GM18520 (cell line): Measurements from ENCODE around the gene TFAP2B.

Source experiments
- ATAC-seq: cut with Tn5 transposase; IDR thresholded peaks from one replicate; pipeline ENCODE4 v1.9.1; 2021; ENCODE audit not compliant: unreplicated experiment

TFAP2B gene

DNA sequence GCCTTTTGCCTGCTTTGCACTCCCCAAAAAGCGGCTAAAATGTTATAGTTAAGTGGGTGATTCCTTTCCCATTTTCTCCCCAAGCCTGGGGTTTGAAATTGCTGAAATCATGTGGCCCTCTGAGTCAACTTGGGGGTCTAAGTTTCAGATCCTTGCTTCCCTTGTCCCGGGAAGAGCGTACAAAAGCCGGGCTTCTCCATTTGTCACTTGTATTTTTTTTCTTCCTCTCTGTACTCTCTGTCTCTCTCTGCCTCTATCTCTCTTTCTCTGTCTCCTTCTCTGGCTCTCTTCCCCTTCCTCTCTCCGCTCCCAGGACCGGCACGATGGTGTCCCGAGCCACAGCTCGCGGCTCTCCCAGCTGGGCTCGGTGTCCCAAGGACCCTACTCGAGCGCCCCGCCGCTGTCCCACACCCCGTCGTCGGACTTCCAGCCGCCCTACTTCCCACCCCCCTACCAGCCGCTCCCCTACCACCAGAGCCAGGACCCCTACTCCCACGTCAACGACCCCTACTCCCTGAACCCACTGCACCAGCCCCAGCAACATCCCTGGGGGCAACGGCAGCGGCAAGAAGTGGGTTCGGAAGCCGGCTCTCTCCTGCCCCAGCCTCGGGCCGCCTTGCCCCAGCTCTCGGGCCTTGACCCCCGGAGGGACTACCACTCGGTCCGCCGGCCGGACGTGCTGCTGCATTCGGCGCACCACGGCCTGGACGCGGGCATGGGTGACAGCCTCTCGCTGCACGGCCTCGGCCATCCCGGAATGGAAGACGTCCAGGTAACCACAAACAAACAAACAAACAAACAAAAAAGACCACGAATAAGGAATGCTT, 4.6 kb downstream of the TFAP2B start:
- no peak for ATAC-seq

DNA sequence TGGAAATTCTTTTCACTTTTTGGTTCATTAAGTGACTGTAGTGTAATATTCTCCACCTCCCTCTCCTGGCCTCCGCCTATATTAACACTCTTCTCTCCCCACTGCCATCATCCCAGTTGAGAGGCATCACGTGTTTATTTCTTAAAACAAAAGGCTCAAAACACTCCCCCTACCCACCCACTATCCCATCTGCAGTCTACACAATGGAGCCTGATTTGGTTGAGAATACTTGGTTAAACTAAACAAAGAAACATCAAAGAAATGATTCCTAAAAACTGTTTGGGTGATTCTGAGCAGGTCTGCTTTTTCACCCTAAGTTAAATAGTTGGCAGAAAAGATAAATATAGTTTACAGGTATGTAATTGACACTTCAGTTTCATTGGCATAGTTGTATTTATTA, 5.9 kb downstream of the TFAP2B start:
- no peak for ATAC-seq

DNA sequence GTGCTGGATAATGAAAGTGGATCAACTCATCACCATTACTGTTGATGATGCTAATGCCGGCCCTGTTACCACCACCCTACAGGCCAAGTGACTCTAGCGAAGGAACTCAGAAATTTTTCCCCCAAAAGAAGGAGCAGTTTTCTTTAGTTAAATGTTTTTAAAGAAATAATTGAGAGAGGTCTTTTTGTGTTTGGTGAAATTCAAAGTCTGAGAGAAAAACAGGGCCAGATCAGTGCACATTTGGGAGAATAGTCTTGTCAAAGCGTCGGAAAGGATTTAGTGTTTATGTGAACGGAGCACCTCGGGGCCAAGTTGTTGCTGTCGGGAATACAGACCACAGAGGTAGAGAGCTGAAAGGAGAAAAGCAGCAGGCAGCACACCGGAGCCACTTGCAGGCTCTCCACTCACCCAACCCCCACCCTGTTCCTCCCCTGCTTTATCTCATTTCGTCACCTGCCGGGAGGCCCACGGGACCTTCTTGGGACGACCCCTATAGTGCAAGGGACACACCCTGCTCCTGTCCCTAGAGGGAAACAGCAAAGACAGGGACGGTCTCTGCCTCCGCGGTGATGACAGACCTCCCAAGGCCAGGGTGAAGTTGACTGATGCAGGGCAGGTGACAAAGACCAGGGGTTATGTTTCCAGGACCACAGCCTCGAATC, 6.8 kb downstream of the TFAP2B start:
- ATAC-seq = no peak

DNA sequence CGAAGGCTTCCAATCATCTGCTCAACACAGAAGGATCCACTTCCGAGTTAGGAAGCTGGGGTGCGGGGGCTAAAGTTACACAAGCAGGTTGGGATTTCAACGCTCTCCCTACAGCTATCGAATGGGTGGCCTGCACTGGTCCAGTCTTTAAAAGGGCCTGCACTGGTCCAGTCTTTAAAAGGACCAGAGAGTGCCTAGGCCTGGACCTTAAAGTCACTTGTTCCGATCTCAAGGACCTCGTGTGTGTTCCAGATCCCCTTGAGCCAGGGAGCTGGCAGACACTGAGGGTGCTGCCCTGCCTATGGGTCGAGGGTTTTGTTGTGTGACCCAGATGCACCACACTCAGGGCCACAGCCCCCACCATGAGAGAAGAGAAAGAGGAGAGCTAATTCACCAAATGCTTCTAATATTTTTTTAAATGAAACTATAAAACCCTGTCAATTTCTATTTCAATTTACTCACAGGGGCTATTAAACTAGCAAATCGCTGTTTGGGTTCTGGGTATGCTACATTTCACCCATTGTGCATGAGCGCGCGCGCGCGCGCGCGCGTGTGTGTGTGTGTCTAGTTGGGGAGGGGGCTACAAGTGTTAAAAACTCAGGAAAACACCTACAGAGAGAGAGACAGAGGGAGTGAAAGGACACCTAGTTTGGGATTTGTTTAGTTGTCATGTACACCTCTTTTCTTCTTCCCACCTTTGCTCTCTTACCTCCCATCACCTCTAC, 7.5 kb downstream of the TFAP2B start:
- ATAC-seq = no peak

DNA sequence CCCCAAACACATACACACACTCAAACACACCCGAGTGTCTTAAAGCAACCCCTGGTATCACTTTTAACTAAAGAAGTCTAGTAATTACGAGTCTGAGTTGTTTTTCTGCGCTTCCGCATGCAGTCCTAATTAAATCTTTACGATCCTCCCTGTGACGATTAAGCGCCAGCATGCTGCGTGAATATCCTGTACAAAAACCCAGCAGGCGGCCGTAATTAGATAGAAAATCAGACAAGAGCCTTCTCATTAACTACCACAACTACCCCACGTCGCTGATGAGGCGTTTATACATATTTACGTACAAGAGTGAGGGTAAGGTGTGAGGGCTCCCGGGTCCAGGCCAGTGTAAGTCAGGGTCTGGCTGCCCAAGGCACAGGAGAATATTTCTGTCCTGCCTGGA, 8.1 kb downstream of the TFAP2B start:
- ATAC-seq = no peak

DNA sequence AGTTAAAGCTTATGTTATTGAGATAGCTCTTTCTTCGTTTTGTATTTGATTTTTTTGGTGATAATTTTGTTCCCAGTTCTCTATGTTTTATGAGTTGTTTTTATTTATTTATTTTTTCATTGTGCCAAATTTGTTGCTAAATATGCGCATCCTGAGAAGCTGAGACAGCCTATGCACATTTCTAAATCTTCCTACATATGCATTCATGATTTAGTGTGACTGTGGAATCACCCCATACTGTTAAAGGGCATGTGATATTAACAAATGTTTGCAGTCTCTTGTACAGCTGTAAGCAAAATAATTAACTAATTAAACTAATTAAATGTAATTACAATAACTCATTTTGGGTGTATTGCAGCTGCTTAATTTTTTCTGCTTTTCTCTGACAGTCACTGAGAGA, 10.4 kb downstream of the TFAP2B start:
- no peak for ATAC-seq

DNA sequence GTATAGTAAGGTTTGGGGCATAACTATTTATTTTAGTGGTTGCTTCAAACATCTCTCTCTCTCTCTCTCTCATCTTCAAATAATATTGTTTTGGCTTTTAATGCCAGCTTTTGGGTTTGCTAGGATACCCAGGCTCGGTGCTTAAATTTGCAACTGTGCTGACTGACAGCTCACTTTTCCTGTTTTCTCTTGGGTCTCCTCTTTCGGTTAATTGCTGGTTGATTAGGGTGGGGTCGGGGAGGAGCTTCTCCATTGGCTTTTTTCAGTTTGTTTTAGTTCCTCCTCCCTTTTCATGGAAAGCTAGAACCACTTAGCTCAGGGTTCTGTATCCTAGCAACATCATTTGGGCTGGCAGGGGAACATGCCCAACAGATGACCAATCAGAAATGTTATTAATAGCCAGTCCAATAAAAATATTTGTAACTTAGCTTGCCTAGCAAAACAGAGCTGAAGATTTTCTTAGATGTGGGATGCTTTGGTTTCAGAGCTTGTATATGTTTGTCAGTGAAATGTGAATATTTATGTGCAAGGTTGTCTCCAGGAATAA, 11.3 kb downstream of the TFAP2B start:
- no peak for ATAC-seq

DNA sequence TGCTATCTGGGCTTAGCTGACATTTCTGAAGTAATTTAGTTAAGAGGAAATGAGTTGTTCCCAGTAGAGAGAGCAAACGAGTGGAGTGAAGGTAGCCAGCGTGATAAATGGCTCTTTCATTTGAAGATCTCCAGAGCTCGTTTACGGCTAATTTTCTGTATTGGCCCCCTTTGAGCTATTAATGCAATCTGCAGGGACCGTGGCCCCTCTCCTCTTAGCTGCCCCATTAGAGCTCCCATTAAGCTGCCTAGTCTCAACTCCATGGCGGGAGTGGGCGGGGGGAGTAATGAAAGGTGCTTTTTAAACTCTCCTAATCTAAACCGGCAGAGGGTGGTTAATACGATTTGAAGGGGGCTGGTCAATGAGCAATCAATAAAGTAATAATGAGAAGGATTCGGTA, 12.5 kb downstream of the TFAP2B start:
- no peak for ATAC-seq

DNA sequence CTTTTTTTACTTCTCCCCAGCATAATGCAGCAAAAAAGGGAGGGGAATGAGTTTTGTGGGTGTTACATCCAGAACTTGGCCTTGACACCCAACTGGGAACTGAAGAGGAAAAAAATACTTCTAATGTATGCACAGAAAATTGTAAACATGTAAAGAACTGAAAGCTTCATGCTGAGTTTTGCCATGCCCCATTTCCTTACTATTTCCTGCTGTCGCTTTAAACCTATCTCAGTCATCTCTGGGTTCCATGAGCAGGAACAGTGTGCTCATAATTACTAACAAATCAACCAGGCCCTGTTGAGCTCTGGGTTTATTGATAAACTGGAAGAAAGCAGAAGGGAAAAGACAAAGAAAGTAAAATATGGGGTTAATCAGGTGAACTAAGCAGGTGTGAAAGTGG, 14.2 kb downstream of the TFAP2B start:
- no peak for ATAC-seq

DNA sequence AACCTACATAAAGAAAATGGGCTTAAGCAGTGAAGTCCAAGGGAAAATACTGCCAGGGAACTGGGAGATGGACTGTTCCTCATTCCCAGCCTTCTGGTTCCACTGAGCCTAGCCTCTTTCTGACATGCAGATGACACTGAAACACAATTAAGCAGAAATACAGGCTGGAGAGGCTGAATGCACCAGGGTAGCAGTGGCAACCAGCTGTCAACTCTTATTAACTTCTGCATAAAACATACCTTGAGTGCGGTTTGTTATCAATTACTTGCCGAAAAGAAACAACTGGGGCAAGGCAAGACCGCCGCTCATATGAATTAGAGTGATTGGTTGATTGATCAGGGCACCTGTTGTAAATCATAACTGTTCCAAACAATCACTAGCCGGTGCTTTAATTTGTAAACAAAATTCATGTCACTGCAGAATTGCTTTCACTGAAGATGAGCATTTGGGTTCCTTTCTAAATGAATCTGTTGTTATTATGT, 16.3 kb downstream of the TFAP2B start:
- no peak for ATAC-seq

DNA sequence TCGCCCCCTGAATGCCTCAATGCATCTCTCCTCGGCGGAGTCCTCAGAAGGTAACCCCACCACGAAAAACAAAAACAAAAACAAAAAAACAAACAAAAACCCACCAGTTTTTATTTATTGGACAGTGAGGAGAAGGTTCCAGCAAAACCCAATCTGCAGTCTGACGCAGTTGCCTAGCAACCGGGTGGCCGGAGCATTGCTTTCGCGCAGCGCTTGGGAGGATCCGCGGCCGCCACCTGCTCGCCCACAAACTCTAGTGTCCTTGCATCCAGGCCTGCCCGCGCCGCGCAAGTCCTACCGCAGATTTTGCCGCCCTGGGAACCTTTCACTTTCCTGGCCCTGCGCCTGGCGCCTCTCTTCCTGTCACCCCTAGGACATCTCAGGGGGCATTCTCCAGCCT, 17.6 kb downstream of the TFAP2B start:
- ATAC-seq = no peak

DNA sequence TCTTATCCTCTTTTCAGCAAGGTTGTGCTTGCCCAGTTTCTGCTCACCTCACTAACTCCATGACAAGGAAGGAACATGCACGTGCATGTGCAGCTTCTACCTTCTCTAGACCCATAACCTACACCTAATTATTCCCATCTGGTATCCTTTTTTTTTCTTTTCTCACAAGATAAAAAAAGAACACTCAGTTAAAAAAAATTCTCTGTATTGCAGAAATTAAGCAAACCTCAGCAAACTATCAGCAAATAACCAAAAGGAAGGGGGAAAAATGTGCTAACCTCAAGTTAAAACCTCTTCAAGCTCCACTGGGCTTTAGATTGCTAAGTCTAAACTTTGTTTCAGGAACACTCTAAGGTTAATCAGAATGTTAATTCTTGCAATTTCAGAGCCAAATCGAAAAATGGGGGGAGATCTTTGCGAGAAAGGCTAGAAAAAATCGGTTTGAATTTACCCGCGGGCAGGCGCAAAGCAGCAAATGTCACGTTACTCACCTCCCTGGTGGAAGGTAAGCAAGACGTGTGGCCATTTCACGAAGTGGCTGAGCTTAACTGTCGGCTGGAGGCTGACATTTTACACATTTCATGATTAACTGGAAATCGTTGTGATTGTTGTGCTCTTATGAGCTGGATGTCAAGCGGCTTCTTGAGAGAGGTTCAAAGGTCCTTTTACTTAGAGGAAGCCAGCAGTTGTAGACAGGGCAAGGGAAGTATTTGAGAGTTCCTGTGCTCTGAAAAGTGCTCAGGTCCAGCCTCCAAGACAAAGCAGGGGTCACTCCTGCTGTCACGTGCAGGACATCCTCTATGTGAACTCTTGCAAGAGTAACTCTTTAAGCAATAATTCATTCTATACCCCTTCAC, 19.1 kb downstream of the TFAP2B start:
- no peak for ATAC-seq

DNA sequence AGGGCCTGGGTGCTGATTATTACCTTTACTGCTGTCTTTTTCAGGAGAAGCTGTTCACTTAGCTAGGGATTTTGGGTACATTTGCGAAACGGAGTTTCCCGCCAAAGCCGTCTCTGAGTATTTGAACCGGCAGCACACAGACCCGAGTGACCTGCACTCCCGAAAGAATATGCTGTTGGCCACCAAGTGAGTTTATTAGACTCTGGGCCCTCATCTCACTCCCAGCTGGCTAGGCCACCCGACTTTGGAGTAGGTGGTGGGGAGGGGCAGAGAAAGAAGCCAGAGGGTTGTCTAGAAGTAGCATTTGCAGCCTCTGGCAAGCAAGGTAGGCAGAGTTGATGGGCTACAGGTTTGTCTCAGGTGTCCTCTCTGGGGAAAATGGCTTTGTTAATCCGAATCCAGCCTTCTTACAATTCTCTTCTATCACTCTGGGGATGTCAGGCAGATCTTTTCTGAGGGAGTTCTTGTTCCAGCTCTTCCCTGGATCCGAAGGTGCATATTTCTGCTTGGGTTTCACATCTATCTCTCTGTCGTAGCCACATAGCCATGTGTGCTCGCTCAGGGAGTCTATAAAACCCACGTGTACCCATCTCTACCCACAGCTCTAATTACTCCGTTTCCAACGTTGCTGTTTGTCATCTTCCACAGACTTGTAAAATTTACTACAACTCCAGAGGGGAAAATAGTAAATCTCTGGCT, 21.6 kb downstream of the TFAP2B start:
- ATAC-seq = no peak

DNA sequence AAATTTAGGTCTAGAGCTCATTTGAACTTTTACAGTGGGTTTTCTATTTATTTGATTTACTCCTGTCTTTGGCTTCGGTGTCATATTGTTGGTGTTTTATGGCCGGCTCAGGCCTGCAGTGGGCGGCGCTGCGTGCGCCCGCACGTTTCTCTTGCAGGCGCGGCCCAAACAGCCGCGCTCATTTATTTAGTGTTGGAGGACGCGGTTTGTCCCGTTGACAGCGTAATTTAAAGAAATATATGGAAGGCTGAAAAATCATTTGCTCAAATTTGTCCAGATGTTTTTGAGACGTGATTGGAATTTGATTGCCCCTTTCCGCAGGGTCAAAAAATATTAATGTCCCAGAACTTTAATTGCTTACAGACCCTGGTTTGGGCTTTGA, 22.1 kb downstream of the TFAP2B start:
- ATAC-seq = no peak

DNA sequence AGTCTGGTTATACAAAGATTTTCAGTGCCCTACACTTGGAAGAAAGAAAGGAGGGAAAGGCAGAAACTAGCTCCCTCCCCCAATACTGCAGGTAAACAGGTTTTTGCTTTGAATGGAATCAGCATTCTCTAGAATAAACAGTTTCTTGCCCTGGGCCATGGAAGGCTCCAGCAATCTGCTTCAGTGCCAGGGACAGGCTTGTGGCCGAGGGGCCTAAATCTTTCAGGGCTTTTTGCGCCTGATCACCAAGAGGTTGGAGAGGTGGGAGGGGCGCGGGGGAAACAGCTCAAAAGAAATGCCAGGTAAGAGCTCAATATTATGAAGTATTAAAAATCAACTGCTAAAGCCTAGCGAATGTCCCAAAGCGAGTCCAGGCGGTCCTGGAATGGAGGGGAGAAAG, 23.8 kb downstream of the TFAP2B start:
- no peak for ATAC-seq

DNA sequence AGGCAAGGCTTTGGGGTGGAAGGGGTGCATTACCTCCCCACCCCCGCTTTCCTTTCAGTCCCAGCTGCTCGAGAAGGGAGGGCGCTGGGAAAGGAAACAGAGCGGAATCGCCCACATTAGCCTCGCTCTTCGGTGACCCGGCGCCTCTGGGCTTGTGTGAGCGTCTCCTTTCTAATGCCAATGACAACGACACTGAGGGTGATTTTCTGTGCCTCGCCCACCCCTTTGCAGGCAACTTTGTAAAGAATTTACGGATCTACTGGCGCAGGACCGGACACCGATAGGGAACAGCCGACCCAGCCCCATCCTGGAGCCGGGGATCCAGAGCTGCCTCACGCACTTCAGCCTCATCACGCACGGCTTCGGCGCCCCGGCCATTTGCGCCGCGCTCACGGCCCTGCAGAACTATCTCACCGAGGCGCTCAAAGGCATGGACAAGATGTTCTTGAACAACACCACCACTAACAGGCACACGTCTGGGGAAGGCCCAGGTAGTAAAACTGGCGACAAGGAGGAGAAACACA, 24.3 kb downstream of the TFAP2B start:
- ATAC-seq = no peak

DNA sequence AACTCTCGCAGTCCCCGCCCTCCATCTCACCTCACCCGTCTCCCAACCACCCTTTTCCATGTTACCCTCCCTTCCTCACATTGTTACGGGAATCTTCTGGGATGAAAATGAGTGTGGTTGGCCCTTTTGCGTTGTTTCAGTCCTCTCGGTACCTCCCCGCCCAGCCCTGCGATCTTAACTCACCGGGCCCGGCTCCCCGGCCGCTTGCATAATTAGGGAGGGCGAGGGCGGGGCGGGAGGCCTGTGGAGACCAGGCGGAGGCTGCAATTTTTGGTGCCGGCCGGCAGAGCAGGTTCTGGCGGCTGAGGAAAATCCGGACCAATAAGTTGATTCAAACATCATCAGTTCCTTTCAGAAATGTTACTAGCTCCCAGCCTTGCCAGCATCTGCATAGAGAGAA, 25.2 kb downstream of the TFAP2B start:
- ATAC-seq = no peak

DNA sequence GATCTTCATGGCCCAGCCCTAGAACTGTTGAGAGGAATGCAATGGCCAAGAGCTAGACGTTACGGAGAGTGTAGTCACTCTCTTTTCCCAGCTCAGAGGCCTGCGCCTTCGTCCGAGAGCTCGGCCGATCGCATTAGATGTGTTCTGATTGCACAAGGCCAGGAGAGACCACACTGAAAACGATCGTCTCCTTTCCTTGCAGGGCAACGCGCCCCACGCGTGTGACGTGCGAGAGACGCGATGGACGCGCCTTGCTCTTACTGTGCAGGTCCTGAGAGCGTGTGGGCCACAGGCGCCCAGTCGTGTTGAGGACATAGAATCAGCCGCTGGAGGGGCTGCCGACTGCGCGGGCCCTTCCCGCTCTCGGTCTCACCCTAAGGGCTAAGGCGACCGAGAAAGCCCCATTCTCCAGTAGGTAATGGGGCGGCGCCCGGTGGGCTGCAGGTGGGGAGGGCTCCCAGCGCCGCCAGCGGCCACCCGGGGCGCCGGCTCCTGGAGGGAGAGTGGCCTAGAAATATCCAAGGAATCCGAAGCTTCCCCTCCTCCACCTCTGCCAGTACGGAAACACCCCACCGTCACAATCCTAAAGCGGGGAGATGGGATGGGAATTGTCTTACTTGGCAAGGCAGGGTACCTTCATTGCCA, 26.9 kb downstream of the TFAP2B start:
- no peak for ATAC-seq

DNA sequence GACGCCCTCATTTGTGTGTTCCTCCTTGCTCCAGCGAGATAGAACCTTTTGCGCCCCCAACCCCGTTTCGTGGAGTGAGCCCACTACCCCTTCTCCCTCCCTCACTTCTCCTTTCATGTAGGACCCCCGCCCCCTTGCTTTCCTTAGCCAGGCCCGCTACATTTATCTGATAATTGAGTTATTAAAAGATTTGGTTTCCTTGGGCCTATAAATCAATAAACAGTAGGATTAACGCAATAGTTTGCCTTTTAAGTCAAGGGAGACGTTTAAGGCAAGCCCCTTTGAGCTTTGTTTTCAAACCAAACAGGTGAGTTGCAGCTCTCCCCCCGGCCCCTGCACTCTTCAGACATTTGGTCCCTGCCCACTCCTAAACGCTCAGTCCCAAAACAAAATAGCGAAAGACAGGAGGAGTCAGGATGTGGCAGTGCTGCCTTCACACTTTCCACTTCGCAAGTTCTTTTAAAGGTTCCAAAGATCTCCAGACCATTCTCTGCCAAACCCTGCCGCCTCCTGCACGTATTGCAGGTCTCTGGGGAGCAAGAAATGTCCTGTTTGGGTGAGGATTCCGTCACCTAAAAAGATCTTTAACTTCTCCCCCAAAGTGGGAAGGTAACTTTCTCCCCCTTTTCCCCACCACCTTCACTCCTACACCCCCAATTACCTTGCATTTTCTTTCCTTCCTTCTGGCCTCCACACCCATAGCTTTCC, 27.6 kb downstream of the TFAP2B start:
- no peak for ATAC-seq
